H1 (cell line): ENCODE results near the gene TPT1. TPM values are rescaled to one million over a fixed set of nuclear protein-coding genes. Genes with fewer than 3 reads are reported as not detected.

Source experiments
- CTCF ChIA-PET: fragments of 300-600 bp; sonication (Branson Sonifier 250); formaldehyde crosslinking; loops from one replicate; lab custom pipeline; 2021; ENCODE audit not compliant: partially characterized antibody; lab: Charles Lee
- POLR2A ChIA-PET: fragments of 300-600 bp; sonication (Branson Sonifier 250); formaldehyde crosslinking; loops from one replicate; lab custom pipeline; 2021; ENCODE audit warnings: inconsistent platforms; ENCODE audit not compliant: partially characterized antibody; lab: Charles Lee
- DNase-seq, 2 experiments: peaks; one replicate each; pipeline versions ENCODE4 v3.0.0 to v3.0.0-alpha.2; 2010 to 2022; ENCODE audit warnings: low spot score in 2 of 2, low read depth in 1 of 2, mixed read lengths in 1 of 2
- FAIRE-seq: peaks from 2 replicates; lab custom pipeline; 2011; peaks lifted over from hg19 to GRCh38; lab: Jason Lieb, UNC
- H2AFZ ChIP-seq: 2 replicates; pipeline ENCODE4 v1.8.1; 2012; ENCODE audit warnings: low read length, inconsistent platforms
- H2AK5ac ChIP-seq: 2 replicates; pipeline ENCODE4 v1.6.1; 2013; ENCODE audit warnings: low read depth, low read length
- H2BK120ac ChIP-seq: replicated peaks from 2 replicates; pipeline ENCODE3; 2013; ENCODE audit warnings: low read depth, low read length, inconsistent platforms
- H2BK12ac ChIP-seq: 2 replicates; pipeline ENCODE4 v1.6.1; 2013; ENCODE audit warnings: low read depth, low read length
- H2BK15ac ChIP-seq: 2 replicates; pipeline ENCODE4 v1.6.1; 2013; ENCODE audit warnings: low read length
- H2BK20ac ChIP-seq: 2 replicates; pipeline ENCODE4 v1.6.1; 2013; ENCODE audit warnings: low read length
- H2BK5ac ChIP-seq: 2 replicates; pipeline ENCODE4 v1.6.1; 2013; ENCODE audit warnings: low read depth, low read length
- H3K14ac ChIP-seq: 2 replicates; pipeline ENCODE4 v1.6.1; 2013; ENCODE audit warnings: inconsistent platforms; ENCODE audit not compliant: insufficient read length
- H3K18ac ChIP-seq: 2 replicates; pipeline ENCODE4 v1.6.1; 2013; ENCODE audit warnings: low read length; ENCODE audit errors: extremely low read depth
- H3K23ac ChIP-seq: 2 replicates; pipeline ENCODE4 v1.6.1; 2013; ENCODE audit warnings: inconsistent platforms; ENCODE audit not compliant: insufficient read length
- H3K23me2 ChIP-seq: 2 replicates; pipeline ENCODE4 v1.6.1; 2013; ENCODE audit warnings: low read depth, low read length
- H3K27ac ChIP-seq: 2 replicates; pipeline ENCODE4 v1.6.1; 2011; ENCODE audit warnings: low read depth, low read length, inconsistent platforms
- H3K27me3 ChIP-seq, 4 experiments: replicated peaks in 1 of 4; 1 replicate in 1 of 4; 2 replicates in 3 of 4; pipeline versions ENCODE4 v1.6.1 to v1.8.1; 2011 to 2013; ENCODE audit warnings: low read length in 3 of 4, mild to moderate bottlenecking in 3 of 4, inconsistent platforms in 2 of 4, mixed read lengths in 2 of 4, moderate library complexity in 1 of 4; ENCODE audit not compliant: control insufficient read depth in 3 of 4, insufficient read depth in 3 of 4; ENCODE audit errors: extremely low read depth in 1 of 4
- H3K36me3 ChIP-seq, 4 experiments: 2 replicates each; pipeline versions ENCODE4 v1.6.1 to v1.8.1; 2011 to 2013; ENCODE audit warnings: mild to moderate bottlenecking in 4 of 4, low read length in 3 of 4, moderate library complexity in 2 of 4, control low read depth in 1 of 4, inconsistent platforms in 1 of 4; ENCODE audit not compliant: insufficient read depth in 4 of 4, control insufficient read depth in 2 of 4
- H3K4ac ChIP-seq: replicated peaks from 2 replicates; pipeline ENCODE3; 2013; ENCODE audit warnings: low read length, low read depth, mixed read lengths, inconsistent platforms; ENCODE audit not compliant: insufficient read length
- H3K4me1 ChIP-seq, 4 experiments: replicated peaks in 1 of 4; 1 replicate in 1 of 4; 2 replicates in 3 of 4; pipeline versions ENCODE4 v1.6.1 to v1.8.1; 2011 to 2013; ENCODE audit warnings: low read length in 3 of 4, inconsistent platforms in 2 of 4, mixed read lengths in 1 of 4; ENCODE audit not compliant: insufficient read depth in 4 of 4, control insufficient read depth in 3 of 4
- H3K4me2 ChIP-seq, 2 experiments: 2 replicates each; pipeline versions ENCODE4 v1.6.1 to v1.8.1; 2011 to 2013; ENCODE audit warnings: low read depth in 2 of 2, low read length in 2 of 2, control low read depth in 1 of 2, inconsistent platforms in 1 of 2, mild to moderate bottlenecking in 1 of 2; ENCODE audit not compliant: insufficient read depth in 1 of 2
- H3K4me3 ChIP-seq, 4 experiments: fragments of 200-600, 300-600 bp in 1 of 4; sonication (generic), shearing (Covaris generic), sonication (Bioruptor Twin) in 1 of 4; 2 replicates each; pipeline versions ENCODE4 v1.5.1 to v1.8.1; 2011 to 2016; ENCODE audit warnings: low read length in 4 of 4, low read depth in 3 of 4, control low read depth in 2 of 4, inconsistent platforms in 2 of 4, mild to moderate bottlenecking in 2 of 4, mixed read lengths in 1 of 4, moderate library complexity in 1 of 4; ENCODE audit not compliant: insufficient read depth in 2 of 4; ENCODE audit errors: extremely low read depth in 1 of 4
- H3K56ac ChIP-seq: replicated peaks from 2 replicates; pipeline ENCODE3; 2013; ENCODE audit warnings: low read depth, mild to moderate bottlenecking, mixed read lengths, low read length, inconsistent platforms; ENCODE audit not compliant: insufficient read length
- H3K79me1 ChIP-seq: 2 replicates; pipeline ENCODE4 v1.6.1; 2013; ENCODE audit warnings: low read depth, low read length, control low read depth
- H3K79me2 ChIP-seq, 2 experiments: 2 replicates each; pipeline versions ENCODE4 v1.6.1 to v1.8.1; 2012 to 2013; ENCODE audit warnings: low read length in 2 of 2, mild to moderate bottlenecking in 2 of 2, inconsistent platforms in 1 of 2; ENCODE audit not compliant: insufficient read depth in 2 of 2, control insufficient read depth in 1 of 2
- H3K9ac ChIP-seq, 4 experiments: replicated peaks in 1 of 4; 1 replicate in 1 of 4; 2 replicates in 3 of 4; pipeline versions ENCODE4 v1.6.1 to v1.8.1; 2011 to 2013; ENCODE audit warnings: low read depth in 3 of 4, low read length in 3 of 4, control low read depth in 2 of 4, mild to moderate bottlenecking in 2 of 4, moderate library complexity in 2 of 4, inconsistent platforms in 1 of 4; ENCODE audit errors: extremely low read depth in 1 of 4
- H3K9me3 ChIP-seq, 2 experiments: 2 replicates each; pipeline versions ENCODE4 v1.6.1 to v1.8.1; 2012 to 2013; ENCODE audit warnings: mild to moderate bottlenecking in 2 of 2, moderate library complexity in 2 of 2, control low read depth in 1 of 2, inconsistent platforms in 1 of 2, low read depth in 1 of 2, low read length in 1 of 2, mixed read lengths in 1 of 2; ENCODE audit not compliant: insufficient read depth in 2 of 2
- H4K20me1 ChIP-seq, 2 experiments: replicated peaks in 1 of 2; 2 replicates each; pipeline versions ENCODE3 to v1.8.1; 2011 to 2013; ENCODE audit warnings: inconsistent platforms in 2 of 2, low read length in 2 of 2, mild to moderate bottlenecking in 1 of 2; ENCODE audit not compliant: insufficient read depth in 2 of 2, control insufficient read depth in 1 of 2
- H4K5ac ChIP-seq: 2 replicates; pipeline ENCODE4 v1.6.1; 2013; ENCODE audit warnings: low read length, low read depth, mixed read lengths, inconsistent platforms; ENCODE audit not compliant: insufficient read length
- H4K8ac ChIP-seq: 2 replicates; pipeline ENCODE4 v1.8.0; 2013; ENCODE audit warnings: mild to moderate bottlenecking, moderate library complexity, low read length, inconsistent platforms; ENCODE audit not compliant: insufficient read depth; ENCODE audit errors: extremely low read depth
- H4K91ac ChIP-seq: replicated peaks from 2 replicates; pipeline ENCODE3; 2013; ENCODE audit warnings: low read length, mixed read lengths, inconsistent platforms; ENCODE audit not compliant: insufficient read length
- FOSL1 ChIP-seq: IDR thresholded peaks from 2 replicates; pipeline ENCODE4 v1.6.1; 2011; ENCODE audit warnings: mild to moderate bottlenecking, low read depth, low read length, moderate library complexity; ENCODE audit not compliant: insufficient read depth
- KDM1A ChIP-seq: fragments of 200-600, 300-600 bp; sonication (generic); IDR thresholded peaks from 2 replicates; pipeline ENCODE4 v1.7.1; 2016; ENCODE audit warnings: mild to moderate bottlenecking, low read length, borderline replicate concordance
- KDM4A ChIP-seq: IDR thresholded peaks from one replicate; pipeline ENCODE4 v1.7.1; 2012; ENCODE audit warnings: low read depth, mild to moderate bottlenecking, moderate library complexity, low read length, inconsistent platforms; ENCODE audit not compliant: severe bottlenecking
- RBBP5 ChIP-seq: IDR thresholded peaks from 2 replicates; pipeline ENCODE4 v1.7.1; 2012; ENCODE audit warnings: low read depth, mild to moderate bottlenecking, inconsistent platforms, low read length, moderate library complexity, borderline replicate concordance
- SP1 ChIP-seq: IDR thresholded peaks from 2 replicates; pipeline ENCODE4 v1.6.1; 2011; ENCODE audit warnings: low read depth, low read length
- TEAD4 ChIP-seq: IDR thresholded peaks from 2 replicates; pipeline ENCODE4 v1.6.1; 2012; ENCODE audit warnings: low read depth, low read length, inconsistent platforms, mixed read lengths
- WGBS, 2 experiments: shearing (Covaris generic) in 1 of 2; methylation state at CpG; one replicate each; pipeline versions ENCODE4 v1.1.6 to v1.1.7; 2013 to 2015; ENCODE audit warnings: low lambda C conversion rate in 2 of 2, mixed read lengths in 2 of 2, inconsistent platforms in 1 of 2, low coverage in 1 of 2, missing lambda C conversion rate in 1 of 2; ENCODE audit not compliant: insufficient replicate concordance in 2 of 2, insufficient coverage in 1 of 2, insufficient read length in 1 of 2; ENCODE audit errors: extremely low coverage in 1 of 2, missing lambda C conversion rate in 1 of 2; 5-methylcytosine and 5-hydroxymethylcytosine counted together
- polyA plus RNA-seq, 7 experiments: library from polyadenylated mRNA; depleted of rRNA in 3 of 7; stranded (reverse) in 5 of 7; unstranded in 2 of 7; fragments of >200 nt in 5 of 7; fragments of 200-250 nt in 2 of 7; gene quantifications; 1 replicate in 5 of 7; 2 replicates in 1 of 7; 4 replicates in 1 of 7; pipeline versions ENCODE4 v1.2.1 to v1.2.3, GENCODE V29; 2011 to 2013; ENCODE audit warnings: missing spikeins in 2 of 7, mixed read lengths in 2 of 7
- total RNA-seq: library from RNA; stranded (reverse); fragmentation: NEBNext Ultra II Directional; extraction: Animal tissue kit (Norgen Biotek cat#: 25700); gene quantifications from 2 replicates; pipeline ENCODE4 v1.2.1, GENCODE V29; 2021

TPT1 gene
- total and polyA plus RNA-seq, 2 of the 8 experiments (the other 6 are each of a cell fraction or from before 2014, with no cell fraction given), result 2,245 to 2,279 TPM

GRCh38 chr13:45328661-45329111 lies 12.3 kb downstream of the TPT1 start:
- Histone ChIP-seq H2BK15ac (no peak overlapping the region), H2BK120ac (no peak overlapping the region), H3K4me3 (no peak overlapping the region), H3K14ac (no peak overlapping the region), H3K9ac (no peak overlapping the region), H4K5ac (no peak overlapping the region), H3K79me1 (no peaks in the 10 kb centered on the region), H4K91ac (no peak overlapping the region), H2BK12ac (no peak overlapping the region), H3K36me3 (peaks cover 0 to 3% (median 0%) of the 10 kb centered on the region in 4 experiments; a peak in 1 of 8 replicates), H3K4ac (no peak overlapping the region), H3K27ac (no peak overlapping the region), H2BK20ac (no peak overlapping the region), H2BK5ac (no peak overlapping the region), H3K9me3 (no peaks in the 10 kb centered on the region), H3K23ac (no peak overlapping the region), H2AFZ (no peak overlapping the region), H2AK5ac (no peak overlapping the region), H3K18ac (no peak overlapping the region), H3K56ac (no peak overlapping the region), H3K4me1 (no peaks in the 10 kb centered on the region; a peak in 1 of 7 replicates), H3K27me3 (no peaks in the 10 kb centered on the region), H4K8ac (no peak overlapping the region), H3K4me2 (no peak overlapping the region), H3K79me2 (no peaks in the 10 kb centered on the region), H4K20me1 (no peaks in the 10 kb centered on the region), H3K23me2 (no peaks in the 10 kb centered on the region)
- ChIA-PET CTCF (no interaction called here), POLR2A (interaction anchor here (1.0 to 17.8 kb wide), 5 partner anchors 9 to 279 kb away, joined by 4 to 319 read pairs (median 8); partner anchors contain the start of gene TPT1)
- 97% methylated on average over 3 of the region's 3 CpGs; no CpG with 5 or more reads in 1 of the 2 experiments for WGBS, 2 experiments
- FAIRE-seq (no peak), DNase-seq (no peak)
- TF ChIP-seq FOSL1 (no peak), RBBP5 (no peak), KDM1A (no peak), SP1 (no peak), KDM4A (no peak), TEAD4 (no peak)
